Neural cell (in vitro differentiated cells): ENCODE data around the gene CCDC69. TPM values are rescaled to one million over a fixed set of nuclear protein-coding genes. Genes with fewer than 3 reads are reported as not detected.
A peak's percentile ranks its signal among the peaks of the same experiment; 100 is the strongest.

ENCODE experiments used
- H2AFZ ChIP-seq: fragments of 200-600, 300-800 bp; sonication (generic), shearing (Covaris generic); 2 replicates; pipeline ENCODE4 v1.6.0; 2014; ENCODE audit warnings: low read depth, mild to moderate bottlenecking, antibody characterized with exemption, low read length, moderate library complexity
- H3F3A ChIP-seq: fragments of 200-600 bp; shearing (Covaris generic); 2 replicates; pipeline ENCODE4 v1.6.1; 2016; ENCODE audit warnings: mild to moderate bottlenecking, moderate library complexity, mixed read lengths, antibody characterized with exemption, low read length; ENCODE audit not compliant: insufficient read depth, poor library complexity, severe bottlenecking
- H3K27ac ChIP-seq: fragments of 200-600, 300-800 bp; sonication (generic), shearing (Covaris generic); 2 replicates; pipeline ENCODE4 v1.5.1; 2014; ENCODE audit warnings: mild to moderate bottlenecking, low read length, moderate library complexity
- H3K27me3 ChIP-seq: fragments of 300-800, 200-600 bp; sonication (generic), shearing (Covaris generic); 2 replicates; pipeline ENCODE4 v1.6.0; 2014; ENCODE audit warnings: mild to moderate bottlenecking, low read depth, low read length, moderate library complexity; ENCODE audit not compliant: insufficient read depth
- H3K36me3 ChIP-seq: fragments of 300-800, 200-600 bp; sonication (generic), shearing (Covaris generic); 2 replicates; pipeline ENCODE4 v1.5.1; 2014; ENCODE audit warnings: mild to moderate bottlenecking, antibody characterized with exemption, low read length, moderate library complexity; ENCODE audit not compliant: insufficient read depth
- H3K4me2 ChIP-seq: fragments of 300-800, 200-600 bp; sonication (generic), shearing (Covaris generic); 2 replicates; pipeline ENCODE4 v1.6.0; 2014; ENCODE audit warnings: mild to moderate bottlenecking, low read length
- H3K4me3 ChIP-seq: fragments of 300-800, 200-600 bp; sonication (generic), shearing (Covaris generic); 2 replicates; pipeline ENCODE4 v1.5.1; 2014; ENCODE audit warnings: mild to moderate bottlenecking, low read length, moderate library complexity
- H3K79me2 ChIP-seq: fragments of 200-600 bp; shearing (Covaris generic); replicated peaks from 2 replicates; pipeline ENCODE4 v1.6.0; 2014; ENCODE audit warnings: mild to moderate bottlenecking, low read length, moderate library complexity; ENCODE audit not compliant: insufficient read depth
- H3K9ac ChIP-seq: fragments of 300-800, 200-600 bp; sonication (generic), shearing (Covaris generic); 2 replicates; pipeline ENCODE4 v1.6.1; 2016; ENCODE audit warnings: mild to moderate bottlenecking, low read length, mixed read lengths
- H3K9me2 ChIP-seq: fragments of 200-600 bp; shearing (Covaris generic); 2 replicates; pipeline ENCODE4 v1.6.1; 2016; ENCODE audit warnings: mild to moderate bottlenecking, low read length, mixed read lengths; ENCODE audit not compliant: insufficient read depth
- H3K9me3 ChIP-seq: fragments of 200-600, 300-800 bp; sonication (generic), shearing (Covaris generic); 2 replicates; pipeline ENCODE4 v1.6.1; 2016; ENCODE audit warnings: mild to moderate bottlenecking, mixed run types, low read length, moderate library complexity, mixed read lengths
- H4K20me1 ChIP-seq: fragments of 200-600 bp; shearing (Covaris generic); 2 replicates; pipeline ENCODE4 v1.6.1; 2016; ENCODE audit warnings: mild to moderate bottlenecking, mixed run types; ENCODE audit not compliant: insufficient read depth
- CTCF ChIP-seq: fragments of 450-650 bp; IDR thresholded peaks from 2 replicates; pipeline ENCODE4 v1.5.1; 2014; ENCODE audit warnings: antibody characterized with exemption, mild to moderate bottlenecking, moderate library complexity; ENCODE audit not compliant: poor library complexity, severe bottlenecking
- EP300 ChIP-seq: fragments of 450-650 bp; conservative IDR thresholded peaks from 2 replicates; pipeline ENCODE4 v1.6.1; 2014; ENCODE audit warnings: antibody characterized with exemption, mild to moderate bottlenecking, moderate library complexity; ENCODE audit not compliant: poor library complexity, severe bottlenecking
- EZH2 ChIP-seq: fragments of 200-600, 300-800 bp; shearing (Covaris generic), sonication (generic); IDR thresholded peaks from 2 replicates; pipeline ENCODE4 v1.6.1; 2014; ENCODE audit warnings: antibody characterized with exemption, low read length, borderline replicate concordance, mild to moderate bottlenecking; ENCODE audit not compliant: insufficient read depth, poor library complexity, severe bottlenecking
- MXI1 ChIP-seq: fragments of 450-650 bp; conservative IDR thresholded peaks from 2 replicates; pipeline ENCODE4 v1.6.1; 2014; ENCODE audit warnings: antibody characterized with exemption, mild to moderate bottlenecking; ENCODE audit not compliant: poor library complexity, severe bottlenecking
- POLR2AphosphoS5 ChIP-seq: IDR thresholded peaks from 2 replicates; pipeline ENCODE4 v1.6.1; 2012
- RAD21 ChIP-seq: fragments of 450-650 bp; conservative IDR thresholded peaks from 2 replicates; pipeline ENCODE4 v1.6.1; 2014; ENCODE audit warnings: antibody characterized with exemption, mild to moderate bottlenecking, moderate library complexity
- SMC3 ChIP-seq: fragments of 450-650 bp; conservative IDR thresholded peaks from 2 replicates; pipeline ENCODE4 v1.6.1; 2014; ENCODE audit warnings: antibody characterized with exemption, mild to moderate bottlenecking, moderate library complexity; ENCODE audit not compliant: poor library complexity
- TAF1 ChIP-seq: IDR thresholded peaks from 2 replicates; pipeline ENCODE4 v1.6.1; 2012; ENCODE audit warnings: low read depth
- polyA plus RNA-seq: library from polyadenylated mRNA; depleted of rRNA; stranded (reverse); fragments of >200 nt; gene quantifications from 2 replicates; pipeline ENCODE4 v1.2.3, GENCODE V29; 2014
- TF ChIP-seq, protein P1 (sequence below): IDR thresholded peaks from 2 replicates; pipeline ENCODE4 v1.6.1; 2012; ENCODE audit warnings: borderline replicate concordance

CCDC69 gene
- polyA plus RNA-seq, 1 donor from 2014 or later, result not detected

GRCh38 chr5:151225071-151225470, 1.2 kb upstream of the CCDC69 start:
- Histone ChIP-seq H3K9me2 (no peaks in the 10 kb centered on the region), H3K4me2 (no peak overlapping the region), H4K20me1 (no peaks in the 10 kb centered on the region), H3K79me2 (no peaks in the 10 kb centered on the region), H3K9ac (no peak overlapping the region), H2AFZ (no peak overlapping the region), H3K4me3 (no peak overlapping the region), H3K36me3 (no peaks in the 10 kb centered on the region), H3K9me3 (no peaks in the 10 kb centered on the region), H3K27me3 (peaks cover 17% of the 10 kb centered on the region), H3F3A (no peaks in the 10 kb centered on the region), H3K27ac (no peak overlapping the region)
- TF ChIP-seq SMC3, result no peak
- TF ChIP-seq, protein P1, sequence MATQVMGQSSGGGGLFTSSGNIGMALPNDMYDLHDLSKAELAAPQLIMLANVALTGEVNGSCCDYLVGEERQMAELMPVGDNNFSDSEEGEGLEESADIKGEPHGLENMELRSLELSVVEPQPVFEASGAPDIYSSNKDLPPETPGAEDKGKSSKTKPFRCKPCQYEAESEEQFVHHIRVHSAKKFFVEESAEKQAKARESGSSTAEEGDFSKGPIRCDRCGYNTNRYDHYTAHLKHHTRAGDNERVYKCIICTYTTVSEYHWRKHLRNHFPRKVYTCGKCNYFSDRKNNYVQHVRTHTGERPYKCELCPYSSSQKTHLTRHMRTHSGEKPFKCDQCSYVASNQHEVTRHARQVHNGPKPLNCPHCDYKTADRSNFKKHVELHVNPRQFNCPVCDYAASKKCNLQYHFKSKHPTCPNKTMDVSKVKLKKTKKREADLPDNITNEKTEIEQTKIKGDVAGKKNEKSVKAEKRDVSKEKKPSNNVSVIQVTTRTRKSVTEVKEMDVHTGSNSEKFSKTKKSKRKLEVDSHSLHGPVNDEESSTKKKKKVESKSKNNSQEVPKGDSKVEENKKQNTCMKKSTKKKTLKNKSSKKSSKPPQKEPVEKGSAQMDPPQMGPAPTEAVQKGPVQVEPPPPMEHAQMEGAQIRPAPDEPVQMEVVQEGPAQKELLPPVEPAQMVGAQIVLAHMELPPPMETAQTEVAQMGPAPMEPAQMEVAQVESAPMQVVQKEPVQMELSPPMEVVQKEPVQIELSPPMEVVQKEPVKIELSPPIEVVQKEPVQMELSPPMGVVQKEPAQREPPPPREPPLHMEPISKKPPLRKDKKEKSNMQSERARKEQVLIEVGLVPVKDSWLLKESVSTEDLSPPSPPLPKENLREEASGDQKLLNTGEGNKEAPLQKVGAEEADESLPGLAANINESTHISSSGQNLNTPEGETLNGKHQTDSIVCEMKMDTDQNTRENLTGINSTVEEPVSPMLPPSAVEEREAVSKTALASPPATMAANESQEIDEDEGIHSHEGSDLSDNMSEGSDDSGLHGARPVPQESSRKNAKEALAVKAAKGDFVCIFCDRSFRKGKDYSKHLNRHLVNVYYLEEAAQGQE, result no peak
- no peak for TF ChIP-seq CTCF
- no peak for TF ChIP-seq EP300
- no peak for TF ChIP-seq MXI1
- TF ChIP-seq EZH2, result no peak
- no peak for TF ChIP-seq TAF1
- no peak for TF ChIP-seq POLR2AphosphoS5
- TF ChIP-seq RAD21, result no peak

- Histone ChIP-seq H2AFZ (no peak overlapping the region), H3K9me3 (no peaks in the 10 kb centered on the region), H3K9ac (no peak overlapping the region), H3K4me3 (peak overlapping the region; percentile 76), H3K4me2 (no peak overlapping the region), H4K20me1 (no peaks in the 10 kb centered on the region), H3F3A (no peaks in the 10 kb centered on the region), H3K27me3 (peaks cover 17% of the 10 kb centered on the region), H3K27ac (no peak overlapping the region), H3K9me2 (no peaks in the 10 kb centered on the region), H3K79me2 (no peaks in the 10 kb centered on the region), H3K36me3 (no peaks in the 10 kb centered on the region)
- TF ChIP-seq TAF1 (no peak), EZH2 (no peak), EP300 (no peak), POLR2AphosphoS5 (no peak), MXI1 (no peak), CTCF (no peak), SMC3 (no peak), RAD21 (no peak)
- TF ChIP-seq, protein P1, result no peak
Measured at GRCh38 chr5:151224372-151224771, 480 bp upstream of the CCDC69 start.
